Measurements from ENCODE around the gene PCGF3. TPM values are rescaled to one million over a fixed set of nuclear protein-coding genes. Genes with fewer than 3 reads are reported as not detected.

The PCGF3 gene
- total RNA-seq, 1 experiment from 2014 or later, result 34.1 TPM

GRCh38 chr4:787561-787981, 81.9 kb downstream of the PCGF3 start:
- no peak for DNase-seq (ENCODE audit: low spot score)
- in situ Hi-C loops (cut with HindIII; ENCODE audit: low sequenced_read_pairs), result no loop called here

- DNase-seq (ENCODE audit: low spot score), result no peak
- in situ Hi-C loops (cut with HindIII; ENCODE audit: low sequenced_read_pairs), result no loop called here
Measured at GRCh38 chr4:788006-788635, 82.5 kb downstream of the PCGF3 start.

GRCh38 chr4:788636-789297, 83.1 kb downstream of the PCGF3 start:
- in situ Hi-C loops (cut with HindIII; ENCODE audit: low sequenced_read_pairs), result no loop called here
- peak; percentile 38 for DNase-seq (ENCODE audit: low spot score)

GRCh38 chr4:789571-790465, 84.2 kb downstream of the PCGF3 start:
- in situ Hi-C loops (cut with HindIII; ENCODE audit: low sequenced_read_pairs), result no loop called here
- DNase-seq (ENCODE audit: low spot score), result no peak

GRCh38 chr4:790466-790820, 84.8 kb downstream of the PCGF3 start:
- in situ Hi-C loops (cut with HindIII; ENCODE audit: low sequenced_read_pairs), result no loop called here
- DNase-seq (ENCODE audit: low spot score), result no peak

- in situ Hi-C loops (cut with HindIII; ENCODE audit: low sequenced_read_pairs), result no loop called here
- DNase-seq (ENCODE audit: low spot score), result no peak
Measured at GRCh38 chr4:791252-791897, 85.7 kb downstream of the PCGF3 start.

GRCh38 chr4:791898-792625, 86.4 kb downstream of the PCGF3 start:
- peak; percentile 70 for DNase-seq (ENCODE audit: low spot score)
- in situ Hi-C loops (cut with HindIII; ENCODE audit: low sequenced_read_pairs), result no loop called here

- DNase-seq (ENCODE audit: low spot score), result no peak
- in situ Hi-C loops (cut with HindIII; ENCODE audit: low sequenced_read_pairs), result no loop called here
Measured at GRCh38 chr4:792626-793092, 87.0 kb downstream of the PCGF3 start.

GRCh38 chr4:793093-793861, 87.6 kb downstream of the PCGF3 start:
- DNase-seq (ENCODE audit: low spot score), result peak; percentile 73
- in situ Hi-C loops (cut with HindIII; ENCODE audit: low sequenced_read_pairs), result no loop called here

GRCh38 chr4:793941-794621, 88.4 kb downstream of the PCGF3 start:
- in situ Hi-C loops (cut with HindIII; ENCODE audit: low sequenced_read_pairs), result no loop called here
- DNase-seq (ENCODE audit: low spot score), result peak; percentile 75

- in situ Hi-C loops (cut with HindIII; ENCODE audit: low sequenced_read_pairs), result no loop called here
- DNase-seq (ENCODE audit: low spot score), result peak; percentile 86
Measured at GRCh38 chr4:794900-795725, 89.5 kb downstream of the PCGF3 start.

GRCh38 chr4:795726-796119, 90.1 kb downstream of the PCGF3 start:
- DNase-seq (ENCODE audit: low spot score), result no peak

GRCh38 chr4:796206-796605, 90.6 kb downstream of the PCGF3 start:
- in situ Hi-C loops (cut with HindIII; ENCODE audit: low sequenced_read_pairs), result no loop called here
- no peak for DNase-seq (ENCODE audit: low spot score)

More at GRCh38 chr4:795726-796119, 90.1 kb downstream of the PCGF3 start:
- in situ Hi-C loops (cut with HindIII; ENCODE audit: low sequenced_read_pairs), result no loop called here

GRCh38 chr4:797066-797465, 91.4 kb downstream of the PCGF3 start:
- DNase-seq (ENCODE audit: low spot score), result peak; percentile 83
- in situ Hi-C loops (cut with HindIII; ENCODE audit: low sequenced_read_pairs), result no loop called here

- in situ Hi-C loops (cut with HindIII; ENCODE audit: low sequenced_read_pairs), result no loop called here
- DNase-seq (ENCODE audit: low spot score), result no peak
Measured at GRCh38 chr4:801436-802124, 95.9 kb downstream of the PCGF3 start.

- in situ Hi-C loops (cut with HindIII; ENCODE audit: low sequenced_read_pairs), result no loop called here
- no peak for DNase-seq (ENCODE audit: low spot score)
Measured at GRCh38 chr4:803884-804283, 98.3 kb downstream of the PCGF3 start.
